ENCODE results near the gene HLCS.

The HLCS gene

GRCh38 chr21:36892201-36892600, 74.3 kb downstream of the HLCS start:
- POLR2A ChIA-PET = no interaction called here
- 98% methylated on average over 11 of the region's 11 CpGs for WGBS (ENCODE audit: insufficient coverage)
- no peak overlapping the region for H3K27ac ChIP-seq (ENCODE audit: insufficient read depth in 1 of 2, low read depth in 1 of 2, low read length in 2 of 2, poor library complexity in 1 of 2, severe bottlenecking in 2 of 2)
- no peak overlapping the region for H3K4me3 ChIP-seq (ENCODE audit: control insufficient read depth in 1 of 7, extremely low read depth in 1 of 7, insufficient read depth in 4 of 7, low read depth in 2 of 7, low read length in 6 of 7)
- CTCF ChIA-PET = no interaction called here
- no peaks in the 10 kb centered on the region for H3K27me3 ChIP-seq (replicated peaks in 2 of 5; ENCODE audit: control insufficient read depth in 4 of 5, insufficient read depth in 5 of 5, low read length in 4 of 5)
- no peaks in the 10 kb centered on the region for H3K4me1 ChIP-seq (ENCODE audit: control extremely low read depth in 1 of 4, control insufficient read depth in 4 of 4, insufficient read depth in 4 of 4, low read length in 3 of 4)
- peaks cover 0 to 9% (median 2%) of the 10 kb centered on the region in 4 experiments for H3K36me3 ChIP-seq (ENCODE audit: control insufficient read depth in 4 of 4, insufficient read depth in 4 of 4, low read length in 3 of 4)
- DNase-seq = no peak
- H3K9me3 ChIP-seq (ENCODE audit: control extremely low read depth in 1 of 5, control insufficient read depth in 4 of 5, insufficient read depth in 2 of 5, low read depth in 1 of 5, low read length in 4 of 5) = peaks cover 0 to 2% (median 0%) of the 10 kb centered on the region in 5 experiments

GRCh38 chr21:36891692-36892091, 74.8 kb downstream of the HLCS start:
- no peaks in the 10 kb centered on the region for H3K4me1 ChIP-seq (ENCODE audit: control extremely low read depth in 1 of 4, control insufficient read depth in 4 of 4, insufficient read depth in 4 of 4, low read length in 3 of 4)
- DNase-seq = peak in 2 of 3 donors; percentile 4 to 37
- H3K27ac ChIP-seq (ENCODE audit: insufficient read depth in 1 of 2, low read depth in 1 of 2, low read length in 2 of 2, poor library complexity in 1 of 2, severe bottlenecking in 2 of 2) = no peak overlapping the region
- H3K36me3 ChIP-seq (ENCODE audit: control insufficient read depth in 4 of 4, insufficient read depth in 4 of 4, low read length in 3 of 4) = peaks cover 0 to 9% (median under 1%) of the 10 kb centered on the region in 4 experiments
- no peak overlapping the region for H3K4me3 ChIP-seq (ENCODE audit: control insufficient read depth in 1 of 7, extremely low read depth in 1 of 7, insufficient read depth in 4 of 7, low read depth in 2 of 7, low read length in 6 of 7)
- ChIA-PET CTCF (no interaction called here), POLR2A (no interaction called here)
- no peaks in the 10 kb centered on the region for H3K27me3 ChIP-seq (replicated peaks in 2 of 5; ENCODE audit: control insufficient read depth in 4 of 5, insufficient read depth in 5 of 5, low read length in 4 of 5)
- peaks cover 0 to 2% (median 0%) of the 10 kb centered on the region in 5 experiments for H3K9me3 ChIP-seq (ENCODE audit: control extremely low read depth in 1 of 5, control insufficient read depth in 4 of 5, insufficient read depth in 2 of 5, low read depth in 1 of 5, low read length in 4 of 5)
- WGBS (ENCODE audit: insufficient coverage) = 77% methylated on average over 2 of the region's 2 CpGs

- H3K4me3 ChIP-seq (ENCODE audit: control insufficient read depth in 1 of 7, extremely low read depth in 1 of 7, insufficient read depth in 4 of 7, low read depth in 2 of 7, low read length in 6 of 7) = no peak overlapping the region
- no peak for DNase-seq
- H3K36me3 ChIP-seq (ENCODE audit: control insufficient read depth in 4 of 4, insufficient read depth in 4 of 4, low read length in 3 of 4) = peaks cover 0 to 13% (median 0%) of the 10 kb centered on the region in 4 experiments
- 100% methylated on average over 1 of the region's 5 CpGs for WGBS (ENCODE audit: insufficient coverage)
- H3K27me3 ChIP-seq (replicated peaks in 2 of 5; ENCODE audit: control insufficient read depth in 4 of 5, insufficient read depth in 5 of 5, low read length in 4 of 5) = no peaks in the 10 kb centered on the region
- ChIA-PET CTCF (no interaction called here), POLR2A (no interaction called here)
- peaks cover 0 to 2% (median 0%) of the 10 kb centered on the region in 5 experiments for H3K9me3 ChIP-seq (ENCODE audit: control extremely low read depth in 1 of 5, control insufficient read depth in 4 of 5, insufficient read depth in 2 of 5, low read depth in 1 of 5, low read length in 4 of 5)
- H3K4me1 ChIP-seq (ENCODE audit: control extremely low read depth in 1 of 4, control insufficient read depth in 4 of 4, insufficient read depth in 4 of 4, low read length in 3 of 4) = no peaks in the 10 kb centered on the region
- H3K27ac ChIP-seq (ENCODE audit: insufficient read depth in 1 of 2, low read depth in 1 of 2, low read length in 2 of 2, poor library complexity in 1 of 2, severe bottlenecking in 2 of 2) = no peak overlapping the region
These were observed 75.3 kb downstream of the HLCS start for GRCh38 chr21:36891121-36891520.

GRCh38 chr21:36890086-36890485, 76.4 kb downstream of the HLCS start:
- CTCF ChIA-PET = no interaction called here
- POLR2A ChIA-PET = no interaction called here

GRCh38 chr21:36889401-36889800, 77.1 kb downstream of the HLCS start:
- CTCF ChIA-PET = no interaction called here
- POLR2A ChIA-PET = no interaction called here
- Histone ChIP-seq H3K27me3 (replicated peaks in 2 of 5; ENCODE audit: control insufficient read depth in 4 of 5, insufficient read depth in 5 of 5, low read length in 4 of 5) (no peaks in the 10 kb centered on the region), H3K36me3 (ENCODE audit: control insufficient read depth in 4 of 4, insufficient read depth in 4 of 4, low read length in 3 of 4) (peaks cover 0 to 10% (median 1%) of the 10 kb centered on the region in 4 experiments), H3K4me3 (ENCODE audit: control insufficient read depth in 1 of 7, extremely low read depth in 1 of 7, insufficient read depth in 4 of 7, low read depth in 2 of 7, low read length in 6 of 7) (no peak overlapping the region), H3K9me3 (ENCODE audit: control extremely low read depth in 1 of 5, control insufficient read depth in 4 of 5, insufficient read depth in 2 of 5, low read depth in 1 of 5, low read length in 4 of 5) (peaks cover 0 to 9% (median 1%) of the 10 kb centered on the region in 5 experiments), H3K4me1 (ENCODE audit: control extremely low read depth in 1 of 4, control insufficient read depth in 4 of 4, insufficient read depth in 4 of 4, low read length in 3 of 4) (no peaks in the 10 kb centered on the region), H3K27ac (ENCODE audit: insufficient read depth in 1 of 2, low read depth in 1 of 2, low read length in 2 of 2, poor library complexity in 1 of 2, severe bottlenecking in 2 of 2) (no peak overlapping the region)
- WGBS (ENCODE audit: insufficient coverage) = 100% methylated on average over 1 of the region's 2 CpGs
- no peak for DNase-seq

More at GRCh38 chr21:36890086-36890485, 76.4 kb downstream of the HLCS start:
- no peaks in the 10 kb centered on the region for H3K4me1 ChIP-seq (ENCODE audit: control extremely low read depth in 1 of 4, control insufficient read depth in 4 of 4, insufficient read depth in 4 of 4, low read length in 3 of 4)
- peaks cover 0 to 13% (median 0%) of the 10 kb centered on the region in 4 experiments for H3K36me3 ChIP-seq (ENCODE audit: control insufficient read depth in 4 of 4, insufficient read depth in 4 of 4, low read length in 3 of 4)
- H3K27ac ChIP-seq (ENCODE audit: insufficient read depth in 1 of 2, low read depth in 1 of 2, low read length in 2 of 2, poor library complexity in 1 of 2, severe bottlenecking in 2 of 2) = no peak overlapping the region
- H3K4me3 ChIP-seq (ENCODE audit: control insufficient read depth in 1 of 7, extremely low read depth in 1 of 7, insufficient read depth in 4 of 7, low read depth in 2 of 7, low read length in 6 of 7) = no peak overlapping the region
- peaks cover 0 to 2% (median 0%) of the 10 kb centered on the region in 5 experiments for H3K9me3 ChIP-seq (ENCODE audit: control extremely low read depth in 1 of 5, control insufficient read depth in 4 of 5, insufficient read depth in 2 of 5, low read depth in 1 of 5, low read length in 4 of 5)
- no peaks in the 10 kb centered on the region for H3K27me3 ChIP-seq (replicated peaks in 2 of 5; ENCODE audit: control insufficient read depth in 4 of 5, insufficient read depth in 5 of 5, low read length in 4 of 5)
- DNase-seq = no peak
- 98% methylated on average over 6 of the region's 8 CpGs for WGBS (ENCODE audit: insufficient coverage)

- Histone ChIP-seq H3K36me3 (ENCODE audit: control insufficient read depth in 4 of 4, insufficient read depth in 4 of 4, low read length in 3 of 4) (peaks cover 0 to 11% (median 2%) of the 10 kb centered on the region in 4 experiments), H3K9me3 (ENCODE audit: control extremely low read depth in 1 of 5, control insufficient read depth in 4 of 5, insufficient read depth in 2 of 5, low read depth in 1 of 5, low read length in 4 of 5) (peaks cover 1 to 17% (median 7%) of the 10 kb centered on the region in 5 experiments), H3K27ac (ENCODE audit: insufficient read depth in 1 of 2, low read depth in 1 of 2, low read length in 2 of 2, poor library complexity in 1 of 2, severe bottlenecking in 2 of 2) (no peak overlapping the region), H3K27me3 (replicated peaks in 2 of 5; ENCODE audit: control insufficient read depth in 4 of 5, insufficient read depth in 5 of 5, low read length in 4 of 5) (no peaks in the 10 kb centered on the region), H3K4me1 (ENCODE audit: control extremely low read depth in 1 of 4, control insufficient read depth in 4 of 4, insufficient read depth in 4 of 4, low read length in 3 of 4) (no peaks in the 10 kb centered on the region), H3K4me3 (ENCODE audit: control insufficient read depth in 1 of 7, extremely low read depth in 1 of 7, insufficient read depth in 4 of 7, low read depth in 2 of 7, low read length in 6 of 7) (no peak overlapping the region)
- ChIA-PET POLR2A (no interaction called here), CTCF (no interaction called here)
- 75% methylated on average over 4 of the region's 5 CpGs for WGBS (ENCODE audit: insufficient coverage)
- no peak for DNase-seq
These were observed 78.0 kb downstream of the HLCS start for GRCh38 chr21:36888466-36888865.

- H3K4me1 ChIP-seq (ENCODE audit: control extremely low read depth in 1 of 4, control insufficient read depth in 4 of 4, insufficient read depth in 4 of 4, low read length in 3 of 4) = no peaks in the 10 kb centered on the region
- H3K4me3 ChIP-seq (ENCODE audit: control insufficient read depth in 1 of 7, extremely low read depth in 1 of 7, insufficient read depth in 4 of 7, low read depth in 2 of 7, low read length in 6 of 7) = no peak overlapping the region
- H3K9me3 ChIP-seq (ENCODE audit: control extremely low read depth in 1 of 5, control insufficient read depth in 4 of 5, insufficient read depth in 2 of 5, low read depth in 1 of 5, low read length in 4 of 5) = peaks cover 1 to 22% (median 11%) of the 10 kb centered on the region in 5 experiments
- no peaks in the 10 kb centered on the region for H3K27me3 ChIP-seq (replicated peaks in 2 of 5; ENCODE audit: control insufficient read depth in 4 of 5, insufficient read depth in 5 of 5, low read length in 4 of 5)
- no peak for DNase-seq
- H3K36me3 ChIP-seq (ENCODE audit: control insufficient read depth in 4 of 4, insufficient read depth in 4 of 4, low read length in 3 of 4) = peaks cover 0 to 13% (median 2%) of the 10 kb centered on the region in 4 experiments
- 98% methylated on average over 4 of the region's 5 CpGs for WGBS (ENCODE audit: insufficient coverage)
- ChIA-PET POLR2A (no interaction called here), CTCF (no interaction called here)
- no peak overlapping the region for H3K27ac ChIP-seq (ENCODE audit: insufficient read depth in 1 of 2, low read depth in 1 of 2, low read length in 2 of 2, poor library complexity in 1 of 2, severe bottlenecking in 2 of 2)
These were observed 78.5 kb downstream of the HLCS start for GRCh38 chr21:36887963-36888362.
